Measurements from ENCODE around the gene EPB41L3.

EPB41L3 gene

GRCh38 chr18:5391409-5391808 lies 152.4 kb downstream of the EPB41L3 start:
- no peaks in the 10 kb centered on the region for H3K4me1 Mint-ChIP-seq
- H3K4me3 Mint-ChIP-seq = no peak overlapping the region
- ATAC-seq = no peak
- no peaks in the 10 kb centered on the region for H3K9me3 Mint-ChIP-seq
- no peaks in the 10 kb centered on the region for H3K36me3 Mint-ChIP-seq
- DNase-seq (ENCODE audit: low spot score in 2 of 2) = no peak
- H3K27ac Mint-ChIP-seq = no peak overlapping the region

- Mint-ChIP-seq H3K36me3 (no peaks in the 10 kb centered on the region), H3K4me1 (no peaks in the 10 kb centered on the region), H3K27ac (no peak overlapping the region), H3K4me3 (no peak overlapping the region), H3K9me3 (no peaks in the 10 kb centered on the region)
- ATAC-seq (no peak), DNase-seq (ENCODE audit: low spot score in 2 of 2) (no peak)
Observed at GRCh38 chr18:5389356-5389755, 154.4 kb downstream of the EPB41L3 start.

- Mint-ChIP-seq H3K27ac (no peak overlapping the region), H3K36me3 (no peaks in the 10 kb centered on the region), H3K4me1 (no peaks in the 10 kb centered on the region), H3K4me3 (no peak overlapping the region), H3K9me3 (no peaks in the 10 kb centered on the region)
- DNase-seq (ENCODE audit: low spot score in 2 of 2) = no peak
- ATAC-seq = no peak
Observed at GRCh38 chr18:5388896-5389295, 154.9 kb downstream of the EPB41L3 start.

- Mint-ChIP-seq H3K27ac (no peak overlapping the region), H3K36me3 (no peaks in the 10 kb centered on the region), H3K9me3 (no peaks in the 10 kb centered on the region), H3K4me1 (no peaks in the 10 kb centered on the region), H3K4me3 (no peak overlapping the region)
- DNase-seq (ENCODE audit: low spot score in 2 of 2) (no peak), ATAC-seq (peak; percentile 36)
Observed at GRCh38 chr18:5380586-5380985, 163.2 kb downstream of the EPB41L3 start.

GRCh38 chr18:5376986-5377385 lies 166.8 kb downstream of the EPB41L3 start:
- Mint-ChIP-seq H3K4me1 (no peaks in the 10 kb centered on the region), H3K4me3 (no peak overlapping the region), H3K36me3 (no peaks in the 10 kb centered on the region), H3K9me3 (no peaks in the 10 kb centered on the region), H3K27ac (no peak overlapping the region)
- no peak for DNase-seq (ENCODE audit: low spot score in 2 of 2)
- ATAC-seq = no peak

- Mint-ChIP-seq H3K4me3 (no peak overlapping the region), H3K27ac (no peak overlapping the region), H3K9me3 (no peaks in the 10 kb centered on the region), H3K4me1 (no peaks in the 10 kb centered on the region), H3K36me3 (peaks cover 5% of the 10 kb centered on the region)
- no peak for DNase-seq (ENCODE audit: low spot score in 2 of 2)
- ATAC-seq = no peak
Observed at GRCh38 chr18:5370332-5370731, 173.5 kb downstream of the EPB41L3 start.

GRCh38 chr18:5369513-5369912 lies 174.3 kb downstream of the EPB41L3 start:
- Mint-ChIP-seq H3K4me1 (no peaks in the 10 kb centered on the region), H3K27ac (no peak overlapping the region), H3K4me3 (no peak overlapping the region), H3K36me3 (peaks cover 5% of the 10 kb centered on the region), H3K9me3 (no peaks in the 10 kb centered on the region)
- DNase-seq (ENCODE audit: low spot score in 2 of 2) = no peak
- no peak for ATAC-seq

- no peak overlapping the region for H3K27ac Mint-ChIP-seq
- H3K4me1 Mint-ChIP-seq = no peaks in the 10 kb centered on the region
- no peak overlapping the region for H3K4me3 Mint-ChIP-seq
- H3K36me3 Mint-ChIP-seq = no peaks in the 10 kb centered on the region
- ATAC-seq = no peak
- no peaks in the 10 kb centered on the region for H3K9me3 Mint-ChIP-seq
- no peak for DNase-seq (ENCODE audit: low spot score in 2 of 2)
Observed at GRCh38 chr18:5365443-5365842, 178.4 kb downstream of the EPB41L3 start.

GRCh38 chr18:5350636-5351035 lies 193.2 kb downstream of the EPB41L3 start:
- DNase-seq (ENCODE audit: low spot score in 2 of 2) = no peak
- no peaks in the 10 kb centered on the region for H3K4me1 Mint-ChIP-seq
- H3K27ac Mint-ChIP-seq = no peak overlapping the region
- H3K9me3 Mint-ChIP-seq = peaks cover 21% of the 10 kb centered on the region
- H3K4me3 Mint-ChIP-seq = no peak overlapping the region
- no peaks in the 10 kb centered on the region for H3K36me3 Mint-ChIP-seq
- ATAC-seq = no peak
